Activated CD8-positive, alpha-beta T cell treated with anti-CD3 and anti-CD28 coated beads, Interleukin-2, amount 10 ng/mL, durations not matched to agents 7 days and 5 days (primary cell): Measurements from ENCODE around the gene ALCAM. TPM values are rescaled to one million over a fixed set of nuclear protein-coding genes. Genes with fewer than 3 reads are reported as not detected.
"Not testable (repeated sequence)": the region's sequence is repeated elsewhere in the genome, so short reads cannot be mapped to it uniquely, and the experiment has no call there.

Source experiments
- ATAC-seq: fragments of 150-1000 bp; cut with Tn5 transposase; one replicate; pipeline ENCODE4 v1.10.0; 2021; ENCODE audit warnings: moderate library complexity
- CTCF ChIA-PET: fragments of 350-600 bp; sonication (Branson Sonifier 250); formaldehyde crosslinking; loops from one replicate; lab custom pipeline; 2021; ENCODE audit warnings: antibody characterized with exemption; lab: Charles Lee
- POLR2A ChIA-PET: fragments of 350-600 bp; sonication (Branson Sonifier 250); formaldehyde crosslinking; loops from one replicate; lab custom pipeline; 2021; ENCODE audit warnings: antibody characterized with exemption; lab: Charles Lee
- DNase-seq: peaks from one replicate; pipeline ENCODE4 v3.0.0-alpha.2; 2020
- H3K27ac Mint-ChIP-seq: one replicate; pipeline ENCODE4 v1.8.0; 2021; ENCODE audit warnings: mild to moderate bottlenecking, mixed read lengths
- H3K27me3 Mint-ChIP-seq: one replicate; pipeline ENCODE4 v1.8.0; 2021; ENCODE audit warnings: low read depth, mixed read lengths
- H3K36me3 Mint-ChIP-seq: one replicate; pipeline ENCODE4 v1.8.0; 2021; ENCODE audit warnings: low read depth, mixed read lengths
- H3K4me1 Mint-ChIP-seq: one replicate; pipeline ENCODE4 v1.8.0; 2021; ENCODE audit warnings: low read depth, mixed read lengths
- H3K4me3 Mint-ChIP-seq: one replicate; pipeline ENCODE4 v1.8.0; 2021; ENCODE audit warnings: mild to moderate bottlenecking, mixed read lengths
- H3K9me3 Mint-ChIP-seq: one replicate; pipeline ENCODE4 v1.8.0; 2022; ENCODE audit warnings: mixed read lengths; ENCODE audit not compliant: insufficient read depth
- total RNA-seq, 2 experiments: library from RNA; stranded (reverse); gene quantifications; one replicate each; pipeline ENCODE4 v1.2.3, GENCODE V29; 2021

ALCAM gene
- total RNA-seq, 2 experiments from 2014 or later: 5.1 to 5.4 TPM

GRCh38 chr3:105373383-105373782, 6.7 kb downstream of the ALCAM start:
- POLR2A ChIA-PET: no interaction called here
- CTCF ChIA-PET: no interaction called here
- ATAC-seq (no peak), DNase-seq (no peak)
- no peaks in the 10 kb centered on the region for H3K27me3 Mint-ChIP-seq
- H3K4me1 Mint-ChIP-seq: peaks cover 27% of the 10 kb centered on the region
- H3K27ac Mint-ChIP-seq: no peak overlapping the region
- no peaks in the 10 kb centered on the region for H3K9me3 Mint-ChIP-seq
- no peaks in the 10 kb centered on the region for H3K36me3 Mint-ChIP-seq
- H3K4me3 Mint-ChIP-seq: no peak overlapping the region

GRCh38 chr3:105375750-105376511, 9.2 kb downstream of the ALCAM start:
- DNase-seq (no peak), ATAC-seq (no peak)
- H3K4me3 Mint-ChIP-seq: no peak overlapping the region
- ChIA-PET POLR2A (no interaction called here), CTCF (interaction anchor here (1.0 kb wide), 1 partner anchor 9 kb away, joined by 3 read pairs; the partner anchor contains the start of gene ALCAM)
- H3K27me3 Mint-ChIP-seq: no peaks in the 10 kb centered on the region
- H3K4me1 Mint-ChIP-seq: peaks cover 12% of the 10 kb centered on the region
- no peak overlapping the region for H3K27ac Mint-ChIP-seq
- no peaks in the 10 kb centered on the region for H3K9me3 Mint-ChIP-seq
- H3K36me3 Mint-ChIP-seq: no peaks in the 10 kb centered on the region

GRCh38 chr3:105377716-105378115, 11.0 kb downstream of the ALCAM start:
- no peak overlapping the region for H3K27ac Mint-ChIP-seq
- no peaks in the 10 kb centered on the region for H3K36me3 Mint-ChIP-seq
- CTCF ChIA-PET: no interaction called here
- H3K9me3 Mint-ChIP-seq: no peaks in the 10 kb centered on the region
- POLR2A ChIA-PET: no interaction called here
- no peaks in the 10 kb centered on the region for H3K27me3 Mint-ChIP-seq
- DNase-seq (no peak), ATAC-seq (no peak)
- H3K4me3 Mint-ChIP-seq: no peak overlapping the region
- H3K4me1 Mint-ChIP-seq: peaks cover 12% of the 10 kb centered on the region

GRCh38 chr3:105385179-105385578, 18.5 kb downstream of the ALCAM start:
- CTCF ChIA-PET: no interaction called here
- H3K27ac Mint-ChIP-seq: no peak overlapping the region

GRCh38 chr3:105385819-105386508, 19.3 kb downstream of the ALCAM start:
- Mint-ChIP-seq H3K36me3 (no peaks in the 10 kb centered on the region), H3K9me3 (peaks cover 4% of the 10 kb centered on the region), H3K4me1 (no peaks in the 10 kb centered on the region), H3K4me3 (no peak overlapping the region), H3K27me3 (no peaks in the 10 kb centered on the region), H3K27ac (no peak overlapping the region)
- ATAC-seq: no peak
- no peak for DNase-seq
- CTCF ChIA-PET: no interaction called here
- POLR2A ChIA-PET: no interaction called here

More at GRCh38 chr3:105385179-105385578, 18.5 kb downstream of the ALCAM start:
- Mint-ChIP-seq H3K9me3 (no peaks in the 10 kb centered on the region), H3K27me3 (no peaks in the 10 kb centered on the region), H3K4me3 (no peak overlapping the region), H3K36me3 (no peaks in the 10 kb centered on the region), H3K4me1 (no peaks in the 10 kb centered on the region)
- POLR2A ChIA-PET: no interaction called here
- ATAC-seq: no peak
- no peak for DNase-seq

- Mint-ChIP-seq H3K4me3 (no peak overlapping the region), H3K9me3 (peaks cover 4% of the 10 kb centered on the region), H3K27me3 (no peaks in the 10 kb centered on the region), H3K4me1 (no peaks in the 10 kb centered on the region), H3K36me3 (no peaks in the 10 kb centered on the region), H3K27ac (no peak overlapping the region)
- ChIA-PET CTCF (no interaction called here), POLR2A (no interaction called here)
- ATAC-seq (no peak), DNase-seq (no peak)
These were observed 20.5 kb downstream of the ALCAM start for GRCh38 chr3:105387122-105387751.

GRCh38 chr3:105388176-105388575, 21.5 kb downstream of the ALCAM start:
- Mint-ChIP-seq H3K4me1 (no peaks in the 10 kb centered on the region), H3K9me3 (peaks cover 4% of the 10 kb centered on the region), H3K27ac (no peak overlapping the region), H3K27me3 (no peaks in the 10 kb centered on the region), H3K4me3 (no peak overlapping the region), H3K36me3 (no peaks in the 10 kb centered on the region)
- ATAC-seq (no peak), DNase-seq (no peak)
- POLR2A ChIA-PET: no interaction called here
- CTCF ChIA-PET: no interaction called here

GRCh38 chr3:105389759-105390158, 23.1 kb downstream of the ALCAM start:
- POLR2A ChIA-PET, DNase-seq, H3K27ac Mint-ChIP-seq, CTCF ChIA-PET, H3K4me3 Mint-ChIP-seq, H3K4me1 Mint-ChIP-seq, H3K36me3 Mint-ChIP-seq, H3K27me3 Mint-ChIP-seq, H3K9me3 Mint-ChIP-seq, ATAC-seq: not testable (repeated sequence)

- H3K27me3 Mint-ChIP-seq, H3K36me3 Mint-ChIP-seq, CTCF ChIA-PET, H3K27ac Mint-ChIP-seq, DNase-seq, H3K4me1 Mint-ChIP-seq, H3K4me3 Mint-ChIP-seq, POLR2A ChIA-PET, H3K9me3 Mint-ChIP-seq, ATAC-seq: not testable (repeated sequence)
These were observed 25.9 kb downstream of the ALCAM start for GRCh38 chr3:105392598-105392997.

GRCh38 chr3:105394177-105394576, 27.5 kb downstream of the ALCAM start:
- H3K9me3 Mint-ChIP-seq: peaks cover 4% of the 10 kb centered on the region
- ATAC-seq (no peak), DNase-seq (no peak)
- H3K27ac Mint-ChIP-seq: no peak overlapping the region
- H3K36me3 Mint-ChIP-seq: no peaks in the 10 kb centered on the region
- no peaks in the 10 kb centered on the region for H3K27me3 Mint-ChIP-seq
- POLR2A ChIA-PET: no interaction called here
- no peaks in the 10 kb centered on the region for H3K4me1 Mint-ChIP-seq
- CTCF ChIA-PET: no interaction called here
- no peak overlapping the region for H3K4me3 Mint-ChIP-seq

- Mint-ChIP-seq H3K27ac (no peak overlapping the region), H3K36me3 (no peaks in the 10 kb centered on the region), H3K4me1 (no peaks in the 10 kb centered on the region), H3K4me3 (no peak overlapping the region), H3K9me3 (no peaks in the 10 kb centered on the region), H3K27me3 (no peaks in the 10 kb centered on the region)
- CTCF ChIA-PET: no interaction called here
- DNase-seq: no peak
- ATAC-seq: no peak
- POLR2A ChIA-PET: no interaction called here
These were observed 31.3 kb downstream of the ALCAM start for GRCh38 chr3:105397974-105398373.

- H3K27me3 Mint-ChIP-seq: no peaks in the 10 kb centered on the region
- no peak overlapping the region for H3K27ac Mint-ChIP-seq
- ChIA-PET POLR2A (no interaction called here), CTCF (no interaction called here)
- H3K9me3 Mint-ChIP-seq: peaks cover 3% of the 10 kb centered on the region
- H3K36me3 Mint-ChIP-seq: peaks cover 2% of the 10 kb centered on the region
- ATAC-seq: no peak
- no peak for DNase-seq
- no peaks in the 10 kb centered on the region for H3K4me1 Mint-ChIP-seq
- no peak overlapping the region for H3K4me3 Mint-ChIP-seq
These were observed 31.7 kb downstream of the ALCAM start for GRCh38 chr3:105398437-105398836.
